GM23248 (cell line): ENCODE data around the gene RPS6KA4.

Experiments
- EZH2 ChIP-seq: fragments of 200-600 bp; sonication (generic); IDR thresholded peaks from 2 replicates; pipeline ENCODE4 v1.6.1; 2018; ENCODE audit warnings: antibody characterized with exemption, mild to moderate bottlenecking; ENCODE audit not compliant: insufficient read depth, poor library complexity, severe bottlenecking
- EZH2phosphoT487 ChIP-seq: fragments of 200-600 bp; sonication (generic); IDR thresholded peaks from 2 replicates; pipeline ENCODE4 v1.6.1; 2018; ENCODE audit warnings: antibody characterized with exemption, moderate library complexity, mild to moderate bottlenecking, low read depth; ENCODE audit not compliant: insufficient read depth

DNA sequence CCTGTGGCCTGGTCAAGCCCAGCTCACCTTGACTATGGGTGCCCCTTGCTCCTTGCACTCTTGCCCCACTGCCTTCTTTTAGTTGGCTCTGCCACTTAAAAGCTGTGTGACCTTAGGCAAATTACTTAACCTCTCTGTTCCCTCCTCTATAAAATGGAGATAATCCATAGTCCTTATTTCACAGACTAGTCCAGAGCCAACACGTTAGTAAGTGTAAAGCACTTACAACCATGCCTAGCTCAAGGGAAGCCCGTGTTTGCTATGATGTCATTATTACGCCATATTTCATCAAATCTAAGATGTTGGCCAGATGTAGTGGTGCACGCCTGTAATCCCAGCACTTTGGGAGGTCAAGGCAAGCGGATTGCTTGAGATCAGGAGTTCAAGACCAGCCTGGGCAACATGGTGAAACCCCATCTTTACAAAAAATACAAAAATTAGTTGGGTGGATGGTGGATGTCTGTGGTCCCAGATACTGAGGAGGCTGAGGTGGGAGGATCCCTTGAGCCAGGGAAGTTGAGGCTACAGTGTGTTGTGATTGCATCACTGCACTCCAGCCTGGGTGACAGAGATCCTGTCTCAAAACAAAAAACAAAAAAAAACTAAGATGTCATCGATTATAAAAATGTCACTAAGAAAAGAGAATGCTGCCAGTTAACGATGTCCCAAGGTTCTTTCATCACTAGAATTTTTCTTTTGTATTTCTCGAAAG lies 21.3 kb upstream of the RPS6KA4 start:
- TF ChIP-seq EZH2 (no peak), EZH2phosphoT487 (no peak)
